Activated T-cell treated with anti-CD3 and anti-CD28 coated beads, Interleukin-2, amount 50 U/mL, for 72 hours (primary cell): ENCODE data around the gene OAS3. TPM values are rescaled to one million over a fixed set of nuclear protein-coding genes. Genes with fewer than 3 reads are reported as not detected.
"Not testable (repeated sequence)": the region's sequence is repeated elsewhere in the genome, so short reads cannot be mapped to it uniquely, and the experiment has no call there.

Experiments used
- ATAC-seq, 2 donors: fragments of 150-1000 bp; cut with Tn5 transposase; replicated peaks in 1 of 2; 2 replicates each; pipeline ENCODE4 v1.10.0; 2021; ENCODE audit warnings: moderate library complexity in 2 of 2, mild to moderate bottlenecking in 1 of 2
- DNase-seq, 2 donors: peaks; one replicate each; pipeline ENCODE4 v3.0.0; 2021 to 2022; ENCODE audit warnings: mixed read lengths in 1 of 2
- H3K27ac Mint-ChIP-seq: one replicate; pipeline ENCODE4 v1.8.0; 2022; ENCODE audit warnings: mild to moderate bottlenecking, moderate library complexity, mixed read lengths
- H3K27me3 Mint-ChIP-seq: one replicate; pipeline ENCODE4 v1.8.0; 2022; ENCODE audit warnings: low read depth, mixed read lengths
- H3K36me3 Mint-ChIP-seq, 2 donors: one replicate each; pipeline ENCODE4 v1.8.0; 2022; ENCODE audit warnings: mixed read lengths in 2 of 2, mild to moderate bottlenecking in 1 of 2; ENCODE audit not compliant: insufficient read depth in 2 of 2
- H3K4me1 Mint-ChIP-seq: one replicate; pipeline ENCODE4 v1.8.0; 2022; ENCODE audit warnings: low read depth, mixed read lengths
- H3K4me3 Mint-ChIP-seq, 2 donors: one replicate each; pipeline ENCODE4 v1.8.0; 2022; ENCODE audit warnings: mild to moderate bottlenecking in 2 of 2, mixed read lengths in 2 of 2, moderate library complexity in 2 of 2
- H3K9me3 Mint-ChIP-seq, 2 donors: one replicate each; pipeline ENCODE4 v1.8.0; 2022; ENCODE audit warnings: mixed read lengths in 2 of 2
- total RNA-seq, 2 donors: library from RNA; stranded (reverse); gene quantifications; one replicate each; pipeline ENCODE4 v1.2.3, GENCODE V29; 2022

OAS3 gene
- total RNA-seq, 2 donors from 2014 or later: 14.7 to 39.3 TPM

GRCh38 chr12:112947314-112947713, 9.0 kb downstream of the OAS3 start:
- DNase-seq (no peak), ATAC-seq (no peak)
- Mint-ChIP-seq H3K36me3 (peaks cover 0 to 4% of the 10 kb centered on the region in 2 donors), H3K27me3 (no peaks in the 10 kb centered on the region), H3K4me3 (no peak overlapping the region), H3K9me3 (no peaks in the 10 kb centered on the region), H3K27ac (no peak overlapping the region), H3K4me1 (no peaks in the 10 kb centered on the region)

DNA sequence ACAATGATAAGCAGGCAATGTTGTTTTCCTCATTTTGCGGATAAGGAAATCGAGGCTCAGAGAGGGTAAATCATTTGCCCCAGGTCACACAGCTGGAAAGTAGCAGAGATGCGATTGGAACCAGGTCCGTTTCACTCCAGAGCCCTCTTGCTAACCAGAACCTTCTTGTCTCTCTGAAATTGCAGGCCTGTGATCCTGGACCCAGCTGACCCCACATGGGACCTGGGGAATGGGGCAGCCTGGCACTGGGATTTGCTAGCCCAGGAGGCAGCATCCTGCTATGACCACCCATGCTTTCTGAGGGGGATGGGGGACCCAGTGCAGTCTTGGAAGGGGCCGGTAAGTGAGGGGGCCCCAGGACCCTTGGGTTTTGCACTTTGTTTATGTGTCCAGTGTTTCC, 9.5 kb downstream of the OAS3 start:
- Mint-ChIP-seq H3K9me3 (no peaks in the 10 kb centered on the region), H3K27me3 (no peaks in the 10 kb centered on the region), H3K4me3 (no peak overlapping the region), H3K4me1 (no peaks in the 10 kb centered on the region), H3K27ac (no peak overlapping the region), H3K36me3 (peaks cover 2 to 7% of the 10 kb centered on the region in 2 donors)
- ATAC-seq (no peak), DNase-seq (no peak)

DNA sequence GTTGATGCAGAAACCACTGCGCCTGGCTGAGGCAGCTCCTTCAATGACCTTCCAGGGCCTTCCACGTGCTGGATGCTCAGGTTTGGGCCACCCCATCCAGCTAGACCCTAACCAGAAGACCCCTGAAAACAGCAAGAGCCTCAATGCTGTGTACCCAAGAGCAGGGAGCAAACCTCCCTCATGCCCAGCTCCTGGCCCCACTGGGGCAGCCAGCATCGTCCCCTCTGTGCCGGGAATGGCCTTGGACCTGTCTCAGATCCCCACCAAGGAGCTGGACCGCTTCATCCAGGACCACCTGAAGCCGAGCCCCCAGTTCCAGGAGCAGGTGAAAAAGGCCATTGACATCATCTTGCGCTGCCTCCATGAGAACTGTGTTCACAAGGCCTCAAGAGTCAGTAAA, 10.5 kb downstream of the OAS3 start:
- ATAC-seq (no peak), DNase-seq (no peak)
- Mint-ChIP-seq H3K27me3 (no peaks in the 10 kb centered on the region), H3K9me3 (no peaks in the 10 kb centered on the region), H3K4me3 (no peak overlapping the region), H3K36me3 (peaks cover 4 to 7% of the 10 kb centered on the region in 2 donors), H3K27ac (no peak overlapping the region), H3K4me1 (no peaks in the 10 kb centered on the region)

DNA sequence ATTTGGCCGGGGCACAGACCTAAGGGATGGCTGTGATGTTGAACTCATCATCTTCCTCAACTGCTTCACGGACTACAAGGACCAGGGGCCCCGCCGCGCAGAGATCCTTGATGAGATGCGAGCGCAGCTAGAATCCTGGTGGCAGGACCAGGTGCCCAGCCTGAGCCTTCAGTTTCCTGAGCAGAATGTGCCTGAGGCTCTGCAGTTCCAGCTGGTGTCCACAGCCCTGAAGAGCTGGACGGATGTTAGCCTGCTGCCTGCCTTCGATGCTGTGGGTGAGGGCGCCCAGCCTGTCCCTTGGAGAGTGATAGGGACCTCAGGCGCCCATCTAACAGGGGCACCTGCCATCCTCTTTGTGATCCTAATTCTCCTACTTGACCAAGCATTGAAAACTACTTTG, 12.4 kb downstream of the OAS3 start:
- H3K27me3 Mint-ChIP-seq: no peaks in the 10 kb centered on the region
- H3K4me3 Mint-ChIP-seq: no peak overlapping the region
- DNase-seq (no peak), ATAC-seq (no peak)
- no peaks in the 10 kb centered on the region for H3K9me3 Mint-ChIP-seq
- no peak overlapping the region for H3K27ac Mint-ChIP-seq
- no peaks in the 10 kb centered on the region for H3K4me1 Mint-ChIP-seq
- peaks cover 4 to 9% of the 10 kb centered on the region in 2 donors for H3K36me3 Mint-ChIP-seq

- H3K36me3 Mint-ChIP-seq: peaks cover 23 to 31% of the 10 kb centered on the region in 2 donors
- H3K9me3 Mint-ChIP-seq, DNase-seq, H3K4me1 Mint-ChIP-seq, H3K4me3 Mint-ChIP-seq, H3K27ac Mint-ChIP-seq, ATAC-seq, H3K27me3 Mint-ChIP-seq: not testable (repeated sequence)
Observed at GRCh38 chr12:112957125-112957524, 18.9 kb downstream of the OAS3 start.

GRCh38 chr12:112961074-112961473, 22.8 kb downstream of the OAS3 start:
- H3K9me3 Mint-ChIP-seq: peaks cover 0 to 8% of the 10 kb centered on the region in 2 donors
- H3K36me3 Mint-ChIP-seq: peaks cover 23 to 29% of the 10 kb centered on the region in 2 donors
- DNase-seq: no peak
- ATAC-seq: no peak
- no peak overlapping the region for H3K4me3 Mint-ChIP-seq
- H3K4me1 Mint-ChIP-seq: peaks cover 5% of the 10 kb centered on the region
- H3K27me3 Mint-ChIP-seq: no peaks in the 10 kb centered on the region
- H3K27ac Mint-ChIP-seq: no peak overlapping the region

GRCh38 chr12:112961536-112961935, 23.3 kb downstream of the OAS3 start:
- peaks cover 0 to 8% of the 10 kb centered on the region in 2 donors for H3K9me3 Mint-ChIP-seq
- H3K4me3 Mint-ChIP-seq: no peak overlapping the region
- peaks cover 5% of the 10 kb centered on the region for H3K4me1 Mint-ChIP-seq
- no peaks in the 10 kb centered on the region for H3K27me3 Mint-ChIP-seq
- ATAC-seq (no peak), DNase-seq (no peak)
- H3K36me3 Mint-ChIP-seq: peaks cover 20 to 29% of the 10 kb centered on the region in 2 donors
- H3K27ac Mint-ChIP-seq: peak overlapping the region; percentile 29

- H3K27ac Mint-ChIP-seq: no peak overlapping the region
- H3K27me3 Mint-ChIP-seq: no peaks in the 10 kb centered on the region
- ATAC-seq: no peak
- no peak overlapping the region for H3K4me3 Mint-ChIP-seq
- peaks cover 5% of the 10 kb centered on the region for H3K4me1 Mint-ChIP-seq
- DNase-seq: no peak
- H3K9me3 Mint-ChIP-seq: peaks cover 0 to 8% of the 10 kb centered on the region in 2 donors
- peaks cover 20 to 24% of the 10 kb centered on the region in 2 donors for H3K36me3 Mint-ChIP-seq
Observed at GRCh38 chr12:112962561-112962960, 24.3 kb downstream of the OAS3 start.

- ATAC-seq (no peak), DNase-seq (no peak)
- H3K4me3 Mint-ChIP-seq: no peak overlapping the region
- peaks cover 0 to 7% of the 10 kb centered on the region in 2 donors for H3K9me3 Mint-ChIP-seq
- peaks cover 5% of the 10 kb centered on the region for H3K4me1 Mint-ChIP-seq
- no peaks in the 10 kb centered on the region for H3K27me3 Mint-ChIP-seq
- no peak overlapping the region for H3K27ac Mint-ChIP-seq
- H3K36me3 Mint-ChIP-seq: peaks cover 15 to 20% of the 10 kb centered on the region in 2 donors
Observed at GRCh38 chr12:112963227-112963861, 25.1 kb downstream of the OAS3 start.

- H3K27me3 Mint-ChIP-seq: no peaks in the 10 kb centered on the region
- H3K4me1 Mint-ChIP-seq: peaks cover 5% of the 10 kb centered on the region
- peaks cover 0 to 7% of the 10 kb centered on the region in 2 donors for H3K9me3 Mint-ChIP-seq
- H3K27ac Mint-ChIP-seq: no peak overlapping the region
- peaks cover 15 to 18% of the 10 kb centered on the region in 2 donors for H3K36me3 Mint-ChIP-seq
- no peak for ATAC-seq
- no peak overlapping the region for H3K4me3 Mint-ChIP-seq
- DNase-seq: no peak
Observed at GRCh38 chr12:112964067-112964670, 25.9 kb downstream of the OAS3 start.

GRCh38 chr12:112964915-112965314, 26.6 kb downstream of the OAS3 start:
- DNase-seq (no peak), ATAC-seq (no peak)
- Mint-ChIP-seq H3K4me1 (peaks cover 5% of the 10 kb centered on the region), H3K27ac (no peak overlapping the region), H3K9me3 (peaks cover 0 to 3% of the 10 kb centered on the region in 2 donors), H3K27me3 (no peaks in the 10 kb centered on the region), H3K36me3 (peaks cover 10% of the 10 kb centered on the region in 2 donors), H3K4me3 (no peak overlapping the region)

DNA sequence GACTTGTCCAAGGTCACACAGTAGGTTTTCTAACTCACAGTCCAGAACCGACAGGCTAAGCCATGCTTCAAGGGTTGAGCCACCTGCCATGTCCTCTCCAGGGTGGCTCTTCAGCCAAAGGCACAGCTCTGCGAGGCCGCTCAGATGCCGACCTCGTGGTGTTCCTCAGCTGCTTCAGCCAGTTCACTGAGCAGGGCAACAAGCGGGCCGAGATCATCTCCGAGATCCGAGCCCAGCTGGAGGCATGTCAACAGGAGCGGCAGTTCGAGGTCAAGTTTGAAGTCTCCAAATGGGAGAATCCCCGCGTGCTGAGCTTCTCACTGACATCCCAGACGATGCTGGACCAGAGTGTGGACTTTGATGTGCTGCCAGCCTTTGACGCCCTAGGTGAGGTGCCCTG, 27.4 kb downstream of the OAS3 start:
- no peak overlapping the region for H3K4me3 Mint-ChIP-seq
- no peak overlapping the region for H3K27ac Mint-ChIP-seq
- H3K27me3 Mint-ChIP-seq: no peaks in the 10 kb centered on the region
- peaks cover 5% of the 10 kb centered on the region for H3K4me1 Mint-ChIP-seq
- H3K9me3 Mint-ChIP-seq: peaks cover 0 to 3% of the 10 kb centered on the region in 2 donors
- peaks cover 9 to 10% of the 10 kb centered on the region in 2 donors for H3K36me3 Mint-ChIP-seq
- no peak for ATAC-seq
- DNase-seq: no peak

DNA sequence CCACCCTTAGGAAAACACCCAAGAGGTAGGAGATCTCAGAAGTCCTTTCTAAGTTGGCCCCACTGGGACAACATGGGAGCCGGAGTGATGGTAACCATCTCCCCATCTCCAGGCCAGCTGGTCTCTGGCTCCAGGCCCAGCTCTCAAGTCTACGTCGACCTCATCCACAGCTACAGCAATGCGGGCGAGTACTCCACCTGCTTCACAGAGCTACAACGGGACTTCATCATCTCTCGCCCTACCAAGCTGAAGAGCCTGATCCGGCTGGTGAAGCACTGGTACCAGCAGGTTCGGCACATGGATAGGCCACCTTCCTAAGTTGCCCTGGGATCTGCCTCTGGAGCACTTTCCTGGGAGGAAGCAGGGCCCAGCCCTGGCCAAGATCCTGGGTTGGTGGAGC, 29.0 kb downstream of the OAS3 start:
- no peak for DNase-seq
- H3K9me3 Mint-ChIP-seq: no peaks in the 10 kb centered on the region
- H3K27ac Mint-ChIP-seq: no peak overlapping the region
- ATAC-seq: no peak
- no peaks in the 10 kb centered on the region for H3K4me1 Mint-ChIP-seq
- H3K27me3 Mint-ChIP-seq: no peaks in the 10 kb centered on the region
- H3K36me3 Mint-ChIP-seq: peaks cover 3 to 4% of the 10 kb centered on the region in 2 donors
- no peak overlapping the region for H3K4me3 Mint-ChIP-seq

- no peak overlapping the region for H3K4me3 Mint-ChIP-seq
- peaks cover 0 to 2% of the 10 kb centered on the region in 2 donors for H3K36me3 Mint-ChIP-seq
- no peak overlapping the region for H3K27ac Mint-ChIP-seq
- ATAC-seq: no peak
- no peaks in the 10 kb centered on the region for H3K27me3 Mint-ChIP-seq
- DNase-seq: no peak
- H3K9me3 Mint-ChIP-seq: no peaks in the 10 kb centered on the region
- H3K4me1 Mint-ChIP-seq: no peaks in the 10 kb centered on the region
Observed at GRCh38 chr12:112967858-112968257, 29.6 kb downstream of the OAS3 start.
